Activated gamma-delta T cell treated with anti-CD3 and anti-CD28 coated beads, Interleukin-2, amount 50 U/mL, for 16 hours (primary cell): ENCODE results near the gene SYNE3.
A peak's percentile ranks its signal among the peaks of the same experiment; 100 is the strongest.

Source experiments
- DNase-seq: peaks from one replicate; pipeline ENCODE4 v3.0.0-alpha.2; 2020; ENCODE audit warnings: low read depth

Gene SYNE3

GRCh38 chr14:95489214-95490137 is 27.0 kb downstream of the SYNE3 start:
- no peak for DNase-seq

GRCh38 chr14:95488376-95489213 is 27.9 kb downstream of the SYNE3 start:
- no peak for DNase-seq

- no peak for DNase-seq
Observed at GRCh38 chr14:95487669-95488084, 28.8 kb downstream of the SYNE3 start.

DNA sequence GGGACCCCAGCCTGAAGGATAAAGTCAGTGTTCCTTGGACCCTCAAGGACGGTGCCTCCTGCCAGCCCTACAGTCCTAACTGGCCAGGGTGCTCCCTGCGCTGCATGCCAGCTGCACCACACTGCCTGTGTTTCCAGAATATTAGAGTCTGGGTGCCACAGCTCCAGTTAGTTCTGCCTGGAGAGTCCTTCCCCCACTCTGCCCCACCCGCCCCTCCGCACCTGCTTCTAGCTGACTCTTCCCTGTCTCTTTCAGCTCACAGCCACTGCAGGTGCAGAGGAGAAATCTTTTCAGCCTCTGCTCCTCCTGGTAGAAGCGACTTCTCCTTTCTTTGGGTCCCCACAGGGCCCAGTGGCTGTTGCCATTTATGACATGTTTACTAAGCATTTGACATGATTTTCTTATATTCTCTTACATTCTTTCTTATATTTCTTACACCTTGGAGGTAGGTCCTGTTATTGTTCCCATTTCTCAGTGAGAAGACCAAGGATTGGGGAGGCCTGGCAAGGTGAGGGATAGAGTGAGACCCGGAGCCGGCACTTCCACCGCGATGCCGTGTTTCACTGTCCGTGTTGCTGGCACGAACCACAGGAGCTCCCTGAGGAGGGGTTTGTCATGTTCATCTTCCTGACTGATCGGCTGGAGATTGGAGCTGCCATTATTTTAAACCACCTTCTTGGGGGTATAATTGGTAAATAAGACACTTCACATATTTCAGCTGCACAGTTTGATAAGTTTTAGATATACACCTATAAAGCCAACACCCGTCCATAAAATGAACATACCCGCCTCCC is 29.4 kb downstream of the SYNE3 start:
- DNase-seq = no peak

GRCh38 chr14:95485222-95485819 is 31.1 kb downstream of the SYNE3 start:
- no peak for DNase-seq

DNA sequence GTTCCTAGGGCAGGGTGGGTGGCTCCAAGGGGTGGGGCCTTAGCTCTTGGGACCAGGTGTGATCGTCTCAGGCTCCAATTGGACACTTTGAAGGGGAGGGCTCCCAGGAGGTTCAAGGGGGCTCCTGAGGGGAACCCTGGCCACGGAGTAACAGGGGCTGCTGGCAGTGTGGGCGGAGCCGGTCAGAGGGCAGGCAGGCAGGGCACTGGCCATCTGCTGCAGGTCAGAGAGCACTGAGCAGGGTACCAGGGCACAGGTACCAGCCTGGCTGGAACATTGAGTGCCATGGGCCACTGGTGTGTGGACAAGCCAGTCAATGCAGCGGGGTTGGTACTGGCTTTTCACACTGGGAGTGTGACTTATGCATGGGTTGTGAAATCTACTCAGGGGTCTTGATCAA is 32.2 kb downstream of the SYNE3 start:
- DNase-seq = no peak

DNA sequence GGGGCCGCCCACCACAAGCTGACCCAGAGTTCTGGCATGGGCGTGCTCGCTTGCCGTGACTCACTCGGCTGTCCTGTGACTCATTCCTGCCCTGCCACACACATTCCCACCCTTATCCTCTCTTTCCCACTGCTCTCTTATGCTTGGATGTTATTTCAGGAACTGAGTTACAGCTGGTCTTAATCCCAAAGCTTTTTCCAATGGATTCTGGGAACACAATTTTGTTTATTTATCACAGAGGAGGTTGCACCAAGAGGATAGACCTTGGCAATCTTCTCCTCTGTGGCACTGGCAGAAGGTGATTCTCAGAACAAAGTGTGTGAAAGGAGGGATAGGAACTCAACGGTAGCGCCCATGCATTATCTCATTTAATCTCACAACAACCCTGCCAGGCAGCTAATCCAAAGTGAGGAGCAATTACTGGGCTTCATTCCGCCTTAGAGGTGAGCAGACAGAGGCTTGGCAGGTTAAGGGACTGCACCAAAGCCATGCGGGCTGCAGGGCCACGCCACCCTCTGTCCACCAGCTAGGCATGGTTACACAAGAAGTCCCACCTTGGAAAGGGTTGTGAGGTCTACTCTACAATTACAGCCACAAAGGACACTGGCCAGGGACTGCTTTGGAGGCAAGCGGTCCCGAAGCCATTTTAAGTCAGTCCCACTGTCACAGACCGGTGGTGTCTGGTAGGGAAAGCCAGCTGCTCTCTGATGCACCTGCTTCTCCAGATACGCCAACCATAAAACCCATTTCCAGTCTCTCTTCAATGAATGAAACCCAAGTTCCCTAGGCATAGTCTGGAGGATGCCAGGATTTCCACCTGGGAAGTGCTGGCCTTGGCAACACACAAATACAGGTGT is 32.9 kb downstream of the SYNE3 start:
- no peak for DNase-seq

- no peak for DNase-seq
Observed at GRCh38 chr14:95482627-95483308, 33.7 kb downstream of the SYNE3 start.

DNA sequence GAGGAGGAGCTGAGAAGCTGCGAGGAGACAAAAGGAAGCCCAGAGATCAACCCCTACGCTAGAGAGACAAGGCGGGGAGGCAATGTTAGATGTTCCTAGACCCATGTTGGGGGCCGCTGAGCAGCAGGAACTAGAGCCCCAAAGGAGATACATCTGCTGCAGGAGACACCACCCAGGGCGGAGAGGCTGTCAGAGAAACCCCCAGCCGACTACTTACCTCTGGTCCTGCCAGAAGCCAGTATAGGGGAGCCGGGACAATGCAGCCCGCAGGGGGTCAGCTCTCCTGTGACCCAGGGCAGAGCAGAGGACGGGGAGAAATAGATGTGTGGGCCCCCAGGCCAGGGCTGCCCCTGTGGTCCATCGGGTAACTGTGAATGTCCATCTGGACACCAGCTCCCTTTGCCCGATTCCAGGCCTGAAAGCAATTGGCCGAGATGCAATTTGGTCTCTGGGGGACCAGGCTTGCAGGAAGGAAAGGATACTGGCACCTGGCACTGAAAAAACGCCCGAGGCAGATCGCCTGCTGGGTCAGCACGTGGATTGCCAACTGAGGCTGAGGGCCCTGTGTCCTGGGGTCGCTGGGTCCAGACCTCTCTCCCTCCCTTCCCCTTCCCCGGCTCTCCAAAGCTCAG is 34.9 kb downstream of the SYNE3 start:
- no peak for DNase-seq

DNA sequence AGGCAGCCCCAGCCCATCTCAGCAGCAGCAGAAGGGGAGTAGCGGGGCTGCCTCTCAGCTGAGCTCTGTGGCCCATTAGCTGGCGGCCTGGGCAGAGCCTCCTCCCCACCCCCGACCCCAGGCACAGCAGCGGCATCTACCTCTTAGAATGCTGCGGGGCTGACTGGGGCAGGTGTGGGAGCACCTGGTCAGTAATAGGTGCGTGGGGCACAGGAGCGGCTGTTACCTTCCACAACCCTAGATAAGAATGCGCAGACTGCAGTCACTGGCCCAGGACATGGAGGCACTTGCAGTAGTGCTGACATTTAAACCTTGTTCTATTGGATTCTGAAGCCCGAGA is 35.6 kb downstream of the SYNE3 start:
- DNase-seq = no peak

GRCh38 chr14:95480109-95480886 is 36.2 kb downstream of the SYNE3 start:
- DNase-seq = peak; percentile 25

DNA sequence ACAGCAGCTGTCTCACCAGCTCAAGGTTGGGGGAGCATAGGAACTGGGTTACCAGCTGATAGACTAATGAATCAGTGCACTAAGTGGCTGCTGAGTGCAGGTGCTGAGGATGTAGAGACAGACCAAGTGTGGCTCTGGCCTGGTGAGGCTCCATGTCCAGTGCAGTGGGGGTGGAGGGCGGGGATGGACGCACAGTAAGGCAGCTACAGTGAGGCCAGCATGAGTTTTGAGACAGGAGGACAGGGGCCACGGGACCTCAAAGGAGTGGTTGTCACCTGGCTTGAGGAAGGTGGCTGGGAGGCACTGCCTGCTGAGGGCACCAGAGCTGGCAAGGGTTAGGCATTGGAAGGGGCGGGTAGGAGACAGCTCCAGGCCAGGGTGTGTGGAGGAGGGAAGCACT is 37.0 kb downstream of the SYNE3 start:
- DNase-seq = no peak

DNA sequence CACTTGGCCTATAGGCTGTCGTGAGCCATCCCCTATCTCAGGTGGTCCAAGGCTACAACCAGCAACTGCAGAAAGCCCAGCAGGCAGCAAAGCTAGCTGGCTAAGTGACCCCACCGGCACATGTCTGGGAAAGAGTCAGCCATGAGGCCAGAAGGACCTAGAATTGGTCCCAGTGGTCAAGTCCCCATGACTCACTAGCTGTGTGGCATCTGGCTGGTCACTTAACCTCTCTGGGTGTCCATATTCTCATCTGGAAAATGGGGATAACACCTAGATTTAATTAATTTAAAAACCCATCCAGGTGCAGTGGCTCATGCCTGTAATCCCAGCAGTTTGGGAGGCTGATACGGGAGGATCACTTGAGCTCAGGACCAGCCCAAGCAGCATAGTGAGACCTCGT is 37.6 kb downstream of the SYNE3 start:
- no peak for DNase-seq

- DNase-seq = no peak
Observed at GRCh38 chr14:95478309-95478708, 38.1 kb downstream of the SYNE3 start.

DNA sequence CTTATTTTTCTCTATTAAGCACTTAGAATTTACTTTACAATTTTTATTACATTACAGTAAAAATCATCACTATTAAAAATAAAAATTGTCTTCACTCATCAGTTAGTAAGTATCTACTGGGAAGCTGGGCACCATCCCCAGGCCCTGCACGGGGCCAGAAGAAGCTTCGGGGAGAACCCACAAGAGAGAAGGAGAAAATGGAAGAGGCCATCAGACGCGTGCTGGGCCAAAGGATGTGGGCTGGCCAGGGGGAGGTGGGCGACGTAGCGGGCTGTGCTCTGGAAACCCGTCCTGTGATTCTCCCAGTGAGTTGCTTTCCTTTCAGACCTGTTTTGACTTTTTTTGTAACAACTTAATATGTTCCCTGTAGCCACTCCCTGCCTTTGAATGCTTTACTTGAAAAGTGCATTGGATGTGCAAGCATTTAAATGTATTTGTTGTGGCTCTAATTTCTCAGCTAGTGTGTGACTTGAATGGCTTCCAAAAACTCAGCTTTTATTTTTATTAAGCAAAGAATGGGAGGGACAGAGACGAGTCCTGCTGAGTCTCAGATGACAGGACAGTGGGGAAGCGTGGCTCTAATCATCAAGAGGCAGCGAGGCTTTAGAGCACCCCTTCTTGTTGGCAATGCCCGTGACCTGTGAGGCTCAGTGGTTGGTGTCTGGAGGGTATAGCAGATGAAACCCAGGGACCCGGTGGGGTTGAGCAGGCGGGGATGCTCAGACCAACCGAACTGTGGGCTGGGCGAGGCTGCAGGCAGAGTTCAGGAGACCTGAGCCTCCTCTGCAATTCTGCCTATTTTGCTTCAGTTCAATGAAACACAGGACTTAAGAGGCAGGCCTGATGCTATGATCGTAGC is 38.8 kb downstream of the SYNE3 start:
- DNase-seq = no peak

DNA sequence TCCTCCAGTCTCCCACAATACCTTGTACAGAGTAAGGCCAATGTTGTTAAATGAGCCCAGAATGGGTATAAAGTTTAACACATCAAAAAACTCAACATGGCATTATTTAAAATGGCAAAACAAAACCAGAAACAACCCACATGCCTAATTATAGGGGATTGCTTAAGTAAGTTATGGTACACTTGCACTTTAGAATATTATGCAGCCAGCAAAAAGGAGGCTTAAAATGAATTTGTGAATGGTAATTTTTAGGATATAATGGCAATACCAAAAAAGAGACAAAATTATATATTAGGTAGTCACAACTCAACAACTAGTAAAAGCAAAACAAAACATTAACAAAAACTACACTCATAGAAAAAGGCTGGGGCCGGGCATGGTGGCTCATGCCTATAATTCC is 39.7 kb downstream of the SYNE3 start:
- DNase-seq = no peak

DNA sequence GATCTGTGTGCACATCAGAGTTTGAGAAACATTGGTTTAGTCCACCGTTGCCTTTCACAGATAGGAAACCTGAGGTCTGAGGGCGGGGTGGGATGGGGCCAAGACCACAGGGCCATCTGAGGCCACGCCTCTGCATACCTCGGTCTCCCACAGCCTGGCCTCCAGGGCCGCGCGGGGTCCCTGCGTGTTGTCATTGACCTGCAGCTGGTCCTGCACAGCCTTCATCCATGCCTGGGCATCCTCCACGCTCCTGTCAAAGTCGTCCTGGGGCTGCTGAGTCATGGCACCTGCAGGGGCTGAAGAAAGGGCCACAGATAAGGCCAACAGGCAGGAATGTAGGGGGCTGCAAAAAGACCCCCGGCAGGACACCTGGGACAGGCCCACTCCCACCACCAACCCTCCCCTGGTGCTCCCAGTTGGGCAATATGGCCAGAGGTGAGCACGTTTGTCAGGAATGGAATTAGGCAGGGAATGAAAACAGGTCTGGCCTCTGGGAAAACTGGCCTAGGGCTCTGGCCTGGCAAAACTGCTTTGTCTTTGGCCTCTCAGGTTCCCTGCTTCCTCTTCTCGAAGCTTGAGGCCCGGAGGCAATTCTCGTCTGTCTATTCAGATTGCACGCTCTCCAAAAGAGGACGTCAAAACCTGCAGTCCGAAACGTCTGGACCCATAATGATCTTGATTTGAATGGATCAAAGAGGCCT is 40.8 kb downstream of the SYNE3 start:
- DNase-seq = no peak

GRCh38 chr14:95474941-95475340 is 41.5 kb downstream of the SYNE3 start:
- no peak for DNase-seq
